ENCODE results near the gene MRPL53.

Gene MRPL53

DNA sequence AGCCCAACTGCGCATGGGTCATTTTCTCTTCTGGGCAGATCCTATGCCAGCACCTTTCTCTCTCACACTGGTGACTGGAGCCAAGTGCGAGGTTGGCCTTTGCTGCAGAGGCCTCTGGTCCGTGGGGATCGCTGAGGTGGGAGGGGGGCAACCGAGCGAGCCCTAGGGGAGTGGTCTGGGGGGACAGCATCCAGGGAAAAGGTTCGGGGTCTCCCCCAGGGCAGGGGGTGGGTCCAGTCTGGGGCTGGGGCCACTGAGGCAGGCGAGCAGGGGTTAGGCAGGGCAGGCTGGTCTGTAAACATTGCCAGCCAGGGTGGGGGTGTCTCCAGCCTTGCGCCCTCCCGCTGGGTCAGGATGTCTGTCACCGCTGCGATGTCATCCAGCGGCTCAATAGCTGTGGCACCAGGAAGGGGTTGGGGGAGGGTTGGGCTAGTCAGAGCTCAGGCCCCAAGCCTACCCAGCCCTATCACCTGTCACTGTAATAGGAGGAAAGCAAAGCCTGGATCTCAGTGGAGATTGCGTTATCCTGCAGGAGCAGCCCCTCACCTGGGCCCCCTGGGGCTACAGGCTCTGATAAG, 46.2 kb downstream of the MRPL53 start:
- DNase-seq (ENCODE audit: low spot score), result no peak

DNA sequence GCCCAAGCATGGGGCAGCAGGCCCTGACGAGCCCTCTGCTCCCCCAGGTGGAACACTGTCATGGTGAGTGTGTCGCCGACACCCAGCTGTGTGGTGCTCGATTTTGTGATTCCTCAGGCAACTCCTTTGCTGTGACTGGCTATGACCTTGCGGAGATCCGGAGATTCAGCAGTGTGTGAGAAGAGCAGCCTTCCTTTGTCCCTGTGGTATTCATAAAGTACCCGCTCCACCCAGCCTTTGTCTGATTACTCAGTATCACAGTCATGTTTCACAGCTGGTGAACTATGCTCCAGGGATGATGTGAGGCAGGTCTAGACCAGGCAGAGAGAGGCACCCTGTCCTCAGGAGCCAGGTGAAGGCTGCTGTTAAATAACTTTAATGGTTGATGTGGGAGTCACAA, 47.0 kb downstream of the MRPL53 start:
- DNase-seq (ENCODE audit: low spot score), result no peak

DNA sequence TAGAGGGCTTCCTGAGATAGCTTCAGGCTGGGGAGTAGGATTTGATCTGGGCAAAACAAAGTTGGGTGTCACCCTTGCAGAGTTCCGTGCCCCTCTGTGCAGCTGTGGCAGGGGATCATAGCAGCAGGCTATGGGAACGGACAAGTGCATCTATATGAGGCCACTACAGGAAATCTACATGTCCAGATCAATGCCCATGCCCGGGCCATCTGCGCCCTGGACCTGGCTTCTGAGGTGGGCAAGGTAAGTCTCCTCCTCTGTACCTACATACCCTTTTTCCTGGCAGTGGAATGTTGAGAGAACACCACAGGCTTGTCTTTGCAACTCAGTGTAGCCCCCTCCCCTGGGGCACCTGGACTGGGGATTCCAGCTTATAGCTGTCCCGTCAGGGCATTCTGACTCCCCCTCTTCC, 47.5 kb downstream of the MRPL53 start:
- DNase-seq (ENCODE audit: low spot score), result no peak

DNA sequence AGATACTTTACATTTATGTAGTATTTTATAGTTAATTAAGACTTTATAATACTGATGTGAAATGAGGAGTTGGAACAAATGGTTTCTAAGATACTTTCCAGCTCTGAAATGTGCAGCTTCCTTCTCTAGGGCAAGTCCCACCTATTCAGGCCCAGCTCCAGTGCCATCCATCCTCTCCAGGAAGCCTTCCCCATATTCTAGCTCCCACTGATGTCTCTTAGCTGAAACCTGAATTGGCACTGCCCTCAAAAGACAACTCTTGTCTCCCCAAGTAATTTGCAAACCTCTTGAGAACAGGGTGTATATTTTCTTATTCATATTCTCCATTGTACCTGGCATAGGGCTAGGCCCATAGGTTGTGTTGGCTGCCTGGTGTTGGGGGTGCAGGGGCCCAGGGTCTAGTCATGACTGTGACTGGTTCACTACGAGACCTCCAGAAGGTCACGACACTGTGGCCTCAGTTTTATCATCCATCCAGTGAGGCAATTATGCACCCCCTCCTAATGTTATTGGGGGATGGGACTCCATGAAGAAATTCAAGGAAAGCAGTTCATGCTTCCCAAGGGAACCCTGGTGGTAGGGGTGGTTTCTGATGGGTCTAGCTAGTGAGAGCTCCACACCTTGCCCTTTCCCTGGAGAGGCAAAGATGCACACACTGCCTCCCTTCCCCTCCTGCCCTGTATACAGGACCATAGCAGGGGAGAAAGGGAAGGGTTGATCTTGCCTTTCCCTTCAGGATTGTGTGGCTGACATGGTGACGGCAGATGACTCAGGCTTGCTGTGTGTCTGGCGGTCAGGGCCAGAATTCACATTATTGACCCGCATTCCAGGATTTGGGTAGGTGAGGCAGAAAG, 48.1 kb downstream of the MRPL53 start:
- DNase-seq (ENCODE audit: low spot score), result no peak

DNA sequence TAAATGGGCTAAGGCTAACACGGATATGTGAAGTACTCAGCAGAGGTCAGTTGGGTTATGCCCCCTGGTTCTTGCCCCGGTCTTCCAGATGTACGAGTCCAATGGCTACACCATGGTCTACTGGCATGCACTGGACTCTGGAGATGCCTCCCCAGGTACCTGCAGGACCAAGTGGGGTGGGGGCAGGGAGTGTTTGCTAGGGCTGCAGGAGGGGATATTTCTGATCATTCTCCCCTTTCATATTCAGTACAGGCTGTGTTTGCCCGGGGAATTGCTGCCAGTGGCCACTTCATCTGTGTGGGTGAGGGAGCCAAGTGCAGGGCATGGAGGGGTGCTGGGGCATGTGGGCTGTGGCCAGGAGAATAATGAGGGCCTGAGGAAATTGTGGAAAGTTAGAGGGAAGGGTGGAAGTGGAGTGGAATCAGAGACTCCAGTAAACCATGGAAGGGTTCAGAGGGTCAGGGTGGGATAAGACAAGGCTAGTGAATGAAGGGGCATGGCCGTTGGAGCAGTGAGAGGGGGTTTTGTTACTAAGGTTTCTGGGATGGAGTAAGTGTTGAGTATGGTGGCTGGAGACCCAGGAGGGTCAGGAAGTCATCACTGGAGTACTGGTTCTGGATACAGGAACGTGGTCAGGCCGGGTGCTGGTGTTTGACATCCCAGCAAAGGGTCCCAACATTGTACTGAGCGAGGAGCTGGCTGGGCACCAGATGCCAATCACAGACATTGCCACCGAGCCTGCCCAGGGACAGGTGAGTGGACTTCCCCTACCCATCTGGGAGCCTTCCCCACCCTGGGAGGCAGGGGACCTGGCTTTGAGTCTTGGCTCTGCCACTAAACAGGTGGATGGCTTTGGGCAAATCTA, 49.0 kb downstream of the MRPL53 start:
- DNase-seq (ENCODE audit: low spot score), result no peak
